Measurements from ENCODE around the gene CACNA1S.

GRCh38 chr1:201105688-201106087, 6.5 kb downstream of the CACNA1S start:
- TF ChIP-seq, protein P1, sequence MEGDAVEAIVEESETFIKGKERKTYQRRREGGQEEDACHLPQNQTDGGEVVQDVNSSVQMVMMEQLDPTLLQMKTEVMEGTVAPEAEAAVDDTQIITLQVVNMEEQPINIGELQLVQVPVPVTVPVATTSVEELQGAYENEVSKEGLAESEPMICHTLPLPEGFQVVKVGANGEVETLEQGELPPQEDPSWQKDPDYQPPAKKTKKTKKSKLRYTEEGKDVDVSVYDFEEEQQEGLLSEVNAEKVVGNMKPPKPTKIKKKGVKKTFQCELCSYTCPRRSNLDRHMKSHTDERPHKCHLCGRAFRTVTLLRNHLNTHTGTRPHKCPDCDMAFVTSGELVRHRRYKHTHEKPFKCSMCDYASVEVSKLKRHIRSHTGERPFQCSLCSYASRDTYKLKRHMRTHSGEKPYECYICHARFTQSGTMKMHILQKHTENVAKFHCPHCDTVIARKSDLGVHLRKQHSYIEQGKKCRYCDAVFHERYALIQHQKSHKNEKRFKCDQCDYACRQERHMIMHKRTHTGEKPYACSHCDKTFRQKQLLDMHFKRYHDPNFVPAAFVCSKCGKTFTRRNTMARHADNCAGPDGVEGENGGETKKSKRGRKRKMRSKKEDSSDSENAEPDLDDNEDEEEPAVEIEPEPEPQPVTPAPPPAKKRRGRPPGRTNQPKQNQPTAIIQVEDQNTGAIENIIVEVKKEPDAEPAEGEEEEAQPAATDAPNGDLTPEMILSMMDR (IDR thresholded peaks at IDR 0.05) = no peak
- TF ChIP-seq POLR2AphosphoS5 (IDR thresholded peaks at IDR 0.05) = no peak
